ENCODE data around the gene CDH23.

DNA sequence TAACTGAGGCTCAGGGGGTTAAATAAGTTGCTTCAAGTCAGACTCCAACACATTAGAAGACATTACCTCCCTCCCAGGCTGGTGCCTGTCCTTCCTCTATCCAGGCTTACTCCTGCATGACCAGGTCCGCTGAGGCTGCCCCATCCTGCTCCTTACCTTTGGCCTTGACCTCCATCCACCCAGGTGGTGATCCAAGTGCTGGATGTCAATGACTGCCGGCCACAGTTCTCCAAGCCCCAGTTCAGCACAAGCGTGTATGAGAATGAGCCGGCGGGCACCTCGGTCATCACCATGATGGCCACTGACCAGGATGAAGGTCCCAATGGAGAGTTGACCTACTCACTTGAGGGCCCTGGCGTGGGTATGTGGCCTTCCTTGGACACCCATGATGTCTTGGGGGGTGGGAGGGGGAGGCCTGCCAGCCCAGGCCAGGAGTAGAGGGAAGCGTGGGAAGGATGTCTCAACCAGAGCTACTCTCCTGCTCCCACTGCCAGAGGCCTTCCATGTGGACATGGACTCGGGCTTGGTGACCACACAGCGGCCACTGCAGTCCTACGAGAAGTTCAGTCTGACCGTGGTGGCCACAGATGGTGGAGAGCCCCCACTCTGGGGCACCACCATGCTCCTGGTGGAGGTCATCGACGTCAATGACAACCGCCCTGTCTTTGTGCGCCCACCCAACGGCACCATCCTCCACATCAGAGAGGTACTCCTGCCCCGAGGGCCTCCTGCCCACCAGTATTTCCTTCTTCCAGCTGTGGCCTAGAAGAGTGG lies 406.2 kb downstream of the CDH23 start:
- TF ChIP-seq, protein P1, sequence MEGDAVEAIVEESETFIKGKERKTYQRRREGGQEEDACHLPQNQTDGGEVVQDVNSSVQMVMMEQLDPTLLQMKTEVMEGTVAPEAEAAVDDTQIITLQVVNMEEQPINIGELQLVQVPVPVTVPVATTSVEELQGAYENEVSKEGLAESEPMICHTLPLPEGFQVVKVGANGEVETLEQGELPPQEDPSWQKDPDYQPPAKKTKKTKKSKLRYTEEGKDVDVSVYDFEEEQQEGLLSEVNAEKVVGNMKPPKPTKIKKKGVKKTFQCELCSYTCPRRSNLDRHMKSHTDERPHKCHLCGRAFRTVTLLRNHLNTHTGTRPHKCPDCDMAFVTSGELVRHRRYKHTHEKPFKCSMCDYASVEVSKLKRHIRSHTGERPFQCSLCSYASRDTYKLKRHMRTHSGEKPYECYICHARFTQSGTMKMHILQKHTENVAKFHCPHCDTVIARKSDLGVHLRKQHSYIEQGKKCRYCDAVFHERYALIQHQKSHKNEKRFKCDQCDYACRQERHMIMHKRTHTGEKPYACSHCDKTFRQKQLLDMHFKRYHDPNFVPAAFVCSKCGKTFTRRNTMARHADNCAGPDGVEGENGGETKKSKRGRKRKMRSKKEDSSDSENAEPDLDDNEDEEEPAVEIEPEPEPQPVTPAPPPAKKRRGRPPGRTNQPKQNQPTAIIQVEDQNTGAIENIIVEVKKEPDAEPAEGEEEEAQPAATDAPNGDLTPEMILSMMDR (IDR thresholded peaks at IDR 0.05) = no peak
- no peak for TF ChIP-seq EZH2 (IDR thresholded peaks at IDR 0.05; ENCODE audit: borderline replicate concordance, insufficient read depth, low read depth, low read length, poor library complexity, severe bottlenecking)
